ENCODE data around the gene EVA1A.

- TF ChIP-seq CTCF (IDR thresholded peaks at IDR 0.05) = no peak
- TF ChIP-seq POLR2A (IDR thresholded peaks at IDR 0.05) = no peak
Observed at GRCh38 chr2:75474115-75474514, 86.6 kb downstream of the EVA1A start.
